WERI-Rb-1 (cell line): ENCODE results near the gene RB1.

ENCODE experiments used
- DNase-seq: peaks from one replicate; pipeline ENCODE4 v3.0.0-alpha.2; 2020
- H3K27ac ChIP-seq: fragments of 250-450 bp; sonication (Bioruptor Pico); 2 replicates; pipeline ENCODE4 v1.5.1; 2020; ENCODE audit warnings: mild to moderate bottlenecking, moderate library complexity
- H3K27me3 ChIP-seq: fragments of 250-450 bp; sonication (Bioruptor Pico); 2 replicates; pipeline ENCODE4 v1.5.1; 2021; ENCODE audit warnings: mild to moderate bottlenecking, low read depth, moderate library complexity; ENCODE audit not compliant: insufficient read depth, severe bottlenecking
- H3K36me3 ChIP-seq: fragments of 250-450 bp; sonication (Bioruptor Pico); 2 replicates; pipeline ENCODE4 v1.5.1; 2020; ENCODE audit warnings: mild to moderate bottlenecking, moderate library complexity
- H3K4me3 ChIP-seq: 2 replicates; pipeline ENCODE4 v1.5.1; 2011; ENCODE audit warnings: low read depth, mild to moderate bottlenecking, control low read depth, low read length
- H3K9me3 ChIP-seq: fragments of 250-450 bp; sonication (Bioruptor Pico); 2 replicates; pipeline ENCODE4 v1.5.1; 2021; ENCODE audit warnings: mild to moderate bottlenecking, moderate library complexity; ENCODE audit not compliant: severe bottlenecking
- CTCF ChIP-seq: IDR thresholded peaks from 2 replicates; pipeline ENCODE4 v1.5.1; 2011; ENCODE audit warnings: low read depth, mild to moderate bottlenecking, control low read depth, inconsistent platforms, low read length

RB1 gene

GRCh38 chr13:48490241-48490640, 186.7 kb downstream of the RB1 start:
- TF ChIP-seq CTCF, result no peak
- Histone ChIP-seq H3K4me3 (no peak overlapping the region), H3K36me3 (no peaks in the 10 kb centered on the region), H3K27ac (no peak overlapping the region), H3K9me3 (no peaks in the 10 kb centered on the region), H3K27me3 (no peaks in the 10 kb centered on the region)
- no peak for DNase-seq

GRCh38 chr13:48491423-48492095, 188.0 kb downstream of the RB1 start:
- no peak overlapping the region for H3K4me3 ChIP-seq
- H3K27me3 ChIP-seq, result no peaks in the 10 kb centered on the region
- H3K9me3 ChIP-seq, result no peaks in the 10 kb centered on the region
- no peak for TF ChIP-seq CTCF
- H3K36me3 ChIP-seq, result no peaks in the 10 kb centered on the region
- no peak for DNase-seq
- H3K27ac ChIP-seq, result no peak overlapping the region

GRCh38 chr13:48492096-48492440, 188.5 kb downstream of the RB1 start:
- Histone ChIP-seq H3K27ac (no peak overlapping the region), H3K27me3 (no peaks in the 10 kb centered on the region), H3K36me3 (no peaks in the 10 kb centered on the region), H3K4me3 (no peak overlapping the region), H3K9me3 (no peaks in the 10 kb centered on the region)
- no peak for TF ChIP-seq CTCF
- DNase-seq, result no peak

- Histone ChIP-seq H3K4me3 (no peak overlapping the region), H3K36me3 (no peaks in the 10 kb centered on the region), H3K27ac (no peak overlapping the region), H3K27me3 (no peaks in the 10 kb centered on the region), H3K9me3 (no peaks in the 10 kb centered on the region)
- no peak for DNase-seq
- TF ChIP-seq CTCF, result no peak
Measured at GRCh38 chr13:48492470-48493065, 189.0 kb downstream of the RB1 start.

- DNase-seq, result no peak
- Histone ChIP-seq H3K36me3 (no peaks in the 10 kb centered on the region), H3K9me3 (no peaks in the 10 kb centered on the region), H3K27ac (no peak overlapping the region), H3K4me3 (no peak overlapping the region), H3K27me3 (no peaks in the 10 kb centered on the region)
- no peak for TF ChIP-seq CTCF
Measured at GRCh38 chr13:48493066-48493765, 189.7 kb downstream of the RB1 start.
